ENCODE data around the gene VPS45.

GRCh38 chr1:150083907-150084306, 16.3 kb downstream of the VPS45 start:
- TF ChIP-seq SP1 (IDR thresholded peaks at IDR 0.05; ENCODE audit: low read depth, low read length) (no peak), JUND (IDR thresholded peaks at IDR 0.05; ENCODE audit: low read length) (no peak), POLR2AphosphoS5 (IDR thresholded peaks at IDR 0.05; ENCODE audit: low read depth, low read length) (no peak), CHD2 (IDR thresholded peaks at IDR 0.05; ENCODE audit: low read length) (no peak), EP300 (IDR thresholded peaks at IDR 0.05; ENCODE audit: borderline replicate concordance in 1 of 2, low read depth in 2 of 2, low read length in 2 of 2) (no peak), SUZ12 (IDR thresholded peaks at IDR 0.05; ENCODE audit: low read length) (no peak), EZH2 (IDR thresholded peaks at IDR 0.05; ENCODE audit: low read depth, low read length, severe bottlenecking) (no peak), CTCF (IDR thresholded peaks at IDR 0.05; ENCODE audit: control extremely low read depth in 1 of 3, insufficient read depth in 1 of 3, low read depth in 1 of 3, low read length in 3 of 3) (no peak), TAF1 (IDR thresholded peaks at IDR 0.05; ENCODE audit: low read depth, low read length) (no peak), POLR2A (IDR thresholded peaks at IDR 0.05; ENCODE audit: control extremely low read depth in 1 of 2, low read depth in 2 of 2, low read length in 2 of 2) (no peak), RXRA (IDR thresholded peaks at IDR 0.05; ENCODE audit: insufficient read depth, low read depth, low read length) (no peak), ATF3 (IDR thresholded peaks at IDR 0.05; ENCODE audit: insufficient read depth, low read depth, low read length) (no peak), KDM5A (IDR thresholded peaks at IDR 0.05; ENCODE audit: low read length) (no peak)

All from H1 (cell line).